HCT116 (cell line): ENCODE measurements around the gene NELL1.

Experiments
- CTCF ChIP-seq, 3 experiments: fragments of 200-600 bp in 1 of 3; sonication (generic) in 1 of 3; IDR thresholded peaks in 2 of 3; conservative IDR thresholded peaks in 1 of 3; 2 replicates each; pipeline ENCODE4 v1.5.1; 2012 to 2017; ENCODE audit warnings: low read depth in 2 of 3, low read length in 2 of 3, antibody characterized with exemption in 1 of 3, borderline replicate concordance in 1 of 3, control low read depth in 1 of 3, mild to moderate bottlenecking in 1 of 3, mixed read lengths in 1 of 3, mixed run types in 1 of 3, moderate library complexity in 1 of 3; ENCODE audit not compliant: insufficient read depth in 1 of 3
- EZH2 ChIP-seq: fragments of 200-600 bp; sonication (generic); IDR thresholded peaks from 2 replicates; pipeline ENCODE4 v1.6.1; 2017; ENCODE audit warnings: antibody characterized with exemption, mixed run types
- EZH2phosphoT487 ChIP-seq: fragments of 200-600 bp; IDR thresholded peaks from 2 replicates; pipeline ENCODE4 v1.6.1; 2018; ENCODE audit warnings: antibody characterized with exemption, borderline replicate concordance
- POLR2A ChIP-seq: IDR thresholded peaks from 2 replicates; pipeline ENCODE4 v1.7.0; 2011; ENCODE audit warnings: borderline replicate concordance; ENCODE audit not compliant: insufficient read depth, insufficient read length; ENCODE audit errors: extremely low read depth
- POLR2AphosphoS5 ChIP-seq: IDR thresholded peaks from 2 replicates; pipeline ENCODE4 v1.6.1; 2011; ENCODE audit warnings: mild to moderate bottlenecking, low read depth, low read length, moderate library complexity
- RAD21 ChIP-seq: IDR thresholded peaks from 2 replicates; pipeline ENCODE4 v1.6.1; 2012; ENCODE audit warnings: low read depth, mild to moderate bottlenecking
- REST ChIP-seq: IDR thresholded peaks from 2 replicates; pipeline ENCODE4 v1.6.1; 2012; ENCODE audit warnings: low read depth
- YY1 ChIP-seq: IDR thresholded peaks from 2 replicates; pipeline ENCODE4 v1.6.1; 2011; ENCODE audit warnings: low read length, low read depth, moderate library complexity, mild to moderate bottlenecking; ENCODE audit not compliant: insufficient replicate concordance; ENCODE audit errors: extremely low read depth
- ZBTB33 ChIP-seq: IDR thresholded peaks from 2 replicates; pipeline ENCODE4 v1.6.1; 2011; ENCODE audit warnings: mild to moderate bottlenecking, low read length, moderate library complexity; ENCODE audit not compliant: insufficient replicate concordance; ENCODE audit errors: extremely low read depth
- ZFX ChIP-seq: fragments of 450-650 bp; IDR thresholded peaks from 2 replicates; pipeline ENCODE4 v1.6.1; 2017
- ZNF274 ChIP-seq: fragments of 200-500 bp; sonication (Bioruptor generic); IDR thresholded peaks from 2 replicates; pipeline ENCODE4 v1.6.1; 2014; ENCODE audit warnings: mild to moderate bottlenecking, low read depth, low read length, inconsistent platforms
- TF ChIP-seq, protein P1 (sequence below): IDR thresholded peaks from 2 replicates; pipeline ENCODE4 v1.6.1; 2012

GRCh38 chr11:20910733-20911132, 241.3 kb downstream of the NELL1 start:
- TF ChIP-seq EZH2phosphoT487: no peak
- no peak for TF ChIP-seq REST
- TF ChIP-seq POLR2AphosphoS5: no peak
- no peak for TF ChIP-seq CTCF (IDR thresholded peaks at IDR 0.05 in 2 of 3, conservative IDR thresholded peaks at IDR 0.05 in 1 of 3; ENCODE audit: borderline replicate concordance in 1 of 3, insufficient read depth in 1 of 3, low read depth in 2 of 3, low read length in 2 of 3)
- no peak for TF ChIP-seq POLR2A
- no peak for TF ChIP-seq EZH2
- TF ChIP-seq ZFX: no peak
- TF ChIP-seq, protein P1, sequence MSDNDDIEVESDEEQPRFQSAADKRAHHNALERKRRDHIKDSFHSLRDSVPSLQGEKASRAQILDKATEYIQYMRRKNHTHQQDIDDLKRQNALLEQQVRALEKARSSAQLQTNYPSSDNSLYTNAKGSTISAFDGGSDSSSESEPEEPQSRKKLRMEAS: no peak
- no peak for TF ChIP-seq RAD21
- no peak for TF ChIP-seq YY1
- no peak for TF ChIP-seq ZBTB33
- no peak for TF ChIP-seq ZNF274
